GM11168 (cell line): ENCODE data around the gene ATP2A3.

Experiments used
- in situ Hi-C: fragments of 300-500 bp; cut with MboI; formaldehyde crosslinking; loops from one replicate; pipeline ENCODE4 v1.12.0; 2022; ENCODE audit warnings: low sequenced_read_pairs; ENCODE audit not compliant: unreplicated experiment

ATP2A3 gene

GRCh38 chr17:3879591-3880417, 84.4 kb downstream of the ATP2A3 start:
- in situ Hi-C loops: no loop called here

GRCh38 chr17:3879186-3879585, 85.1 kb downstream of the ATP2A3 start:
- in situ Hi-C loops: no loop called here

- in situ Hi-C loops: no loop called here
Observed at GRCh38 chr17:3877220-3877619, 87.0 kb downstream of the ATP2A3 start.

- in situ Hi-C loops: no loop called here
Observed at GRCh38 chr17:3875317-3875716, 88.9 kb downstream of the ATP2A3 start.
